GM12801 (cell line): ENCODE measurements around the gene BEGAIN.

Experiments
- TF ChIP-seq, protein P1 (sequence below): IDR thresholded peaks from one replicate; pipeline ENCODE4 v1.5.1; 2011; ENCODE audit warnings: control low read depth; ENCODE audit not compliant: insufficient read length; ENCODE audit errors: extremely low read depth

Gene BEGAIN

DNA sequence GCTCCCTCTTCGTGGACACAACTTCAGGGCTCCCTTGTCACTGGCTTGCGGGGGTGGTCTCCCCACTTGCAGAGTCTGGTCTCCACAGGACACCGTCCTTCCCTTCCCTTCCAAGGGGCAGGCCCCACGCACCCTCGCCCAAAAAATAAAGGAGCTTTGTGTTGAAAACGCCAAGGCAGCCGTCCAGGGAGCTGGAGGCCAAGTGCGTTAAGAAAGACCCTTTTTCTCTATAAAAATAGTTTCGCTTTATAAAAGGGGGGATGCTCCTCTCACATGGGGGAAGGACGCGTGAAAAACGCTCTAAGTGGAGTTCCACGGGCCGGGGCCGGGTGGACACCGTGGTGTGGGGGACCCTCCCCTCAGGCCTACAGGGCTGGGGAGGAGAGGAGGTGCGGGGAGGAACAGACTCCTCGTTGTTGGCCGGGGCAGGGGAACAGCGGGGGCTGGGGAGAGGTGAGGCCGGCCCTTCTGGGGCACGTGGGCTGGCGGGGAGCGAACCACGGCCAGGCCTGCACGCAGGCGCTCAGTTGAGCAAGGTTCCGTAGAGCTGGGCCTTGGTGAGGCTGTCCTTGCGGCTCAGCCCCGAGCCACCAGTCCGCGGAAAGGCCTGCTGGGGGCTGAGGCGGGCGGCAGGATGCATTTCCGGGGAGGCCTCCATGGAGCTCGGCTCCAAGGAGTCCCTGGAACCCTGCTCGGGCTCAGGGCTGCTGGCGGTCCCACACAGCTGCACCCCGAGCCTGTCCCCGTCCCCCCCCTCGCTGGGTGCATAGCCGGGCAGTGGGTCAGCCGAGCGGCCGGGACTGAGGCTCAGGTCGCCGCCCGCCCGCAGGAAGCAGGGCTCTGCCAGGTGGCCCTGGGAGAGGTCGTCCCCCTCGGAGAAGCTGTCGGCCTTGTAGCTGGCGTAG lies 49.5 kb downstream of the BEGAIN start:
- TF ChIP-seq, protein P1, sequence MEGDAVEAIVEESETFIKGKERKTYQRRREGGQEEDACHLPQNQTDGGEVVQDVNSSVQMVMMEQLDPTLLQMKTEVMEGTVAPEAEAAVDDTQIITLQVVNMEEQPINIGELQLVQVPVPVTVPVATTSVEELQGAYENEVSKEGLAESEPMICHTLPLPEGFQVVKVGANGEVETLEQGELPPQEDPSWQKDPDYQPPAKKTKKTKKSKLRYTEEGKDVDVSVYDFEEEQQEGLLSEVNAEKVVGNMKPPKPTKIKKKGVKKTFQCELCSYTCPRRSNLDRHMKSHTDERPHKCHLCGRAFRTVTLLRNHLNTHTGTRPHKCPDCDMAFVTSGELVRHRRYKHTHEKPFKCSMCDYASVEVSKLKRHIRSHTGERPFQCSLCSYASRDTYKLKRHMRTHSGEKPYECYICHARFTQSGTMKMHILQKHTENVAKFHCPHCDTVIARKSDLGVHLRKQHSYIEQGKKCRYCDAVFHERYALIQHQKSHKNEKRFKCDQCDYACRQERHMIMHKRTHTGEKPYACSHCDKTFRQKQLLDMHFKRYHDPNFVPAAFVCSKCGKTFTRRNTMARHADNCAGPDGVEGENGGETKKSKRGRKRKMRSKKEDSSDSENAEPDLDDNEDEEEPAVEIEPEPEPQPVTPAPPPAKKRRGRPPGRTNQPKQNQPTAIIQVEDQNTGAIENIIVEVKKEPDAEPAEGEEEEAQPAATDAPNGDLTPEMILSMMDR, result no peak

DNA sequence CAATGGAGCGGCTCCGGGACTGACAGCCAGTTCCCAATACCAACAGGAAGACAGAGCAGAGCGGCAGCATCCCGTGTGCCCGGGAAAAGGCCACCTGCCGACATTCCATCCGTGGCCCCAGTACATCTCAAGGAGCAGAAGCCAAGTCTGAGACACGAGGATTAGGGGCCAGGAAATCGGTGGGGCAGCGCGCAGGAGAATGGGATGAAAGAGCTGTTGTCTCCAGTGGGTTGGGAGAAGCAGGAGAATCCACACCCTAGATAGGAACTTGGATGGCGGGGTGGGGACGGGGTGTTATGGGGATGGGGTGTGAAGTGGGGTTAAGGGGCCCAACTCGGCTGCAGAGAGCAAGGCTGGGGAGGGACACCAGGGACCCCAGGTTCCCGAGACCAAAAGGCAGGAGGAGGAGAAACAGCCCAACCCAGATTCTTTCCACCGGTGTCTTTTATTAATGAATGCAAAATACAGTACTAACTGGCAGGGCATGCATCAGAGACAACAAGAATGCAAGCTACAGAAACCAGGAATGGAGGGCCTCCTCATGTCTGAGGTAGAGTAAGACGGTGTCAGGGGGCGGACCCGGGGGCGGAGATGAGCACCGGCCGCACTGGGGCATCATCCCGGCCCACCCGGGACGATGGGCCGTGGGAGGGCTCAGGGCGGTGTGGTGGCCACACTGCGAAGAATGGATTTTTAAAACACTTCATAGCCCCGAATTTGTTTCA lies 50.3 kb downstream of the BEGAIN start:
- TF ChIP-seq, protein P1, result no peak

DNA sequence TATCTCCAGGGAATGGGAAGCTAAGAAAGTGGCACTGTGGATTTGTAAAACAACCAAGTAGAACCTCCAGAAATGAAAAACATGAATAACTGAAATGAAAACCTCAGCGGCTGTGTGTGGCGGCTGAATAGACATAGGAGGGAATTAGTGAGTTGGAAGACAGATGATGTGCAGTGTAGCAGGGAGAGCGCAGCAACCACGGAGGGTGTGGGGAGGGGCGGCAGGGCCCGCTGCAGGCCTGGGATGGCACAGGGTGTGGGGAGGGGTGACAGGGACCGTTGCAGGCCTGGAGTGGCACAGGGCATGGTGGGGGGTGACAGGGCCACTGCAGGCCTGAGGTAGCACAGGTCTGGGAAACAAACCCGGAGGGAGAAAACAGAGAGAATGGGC lies 51.1 kb downstream of the BEGAIN start:
- TF ChIP-seq, protein P1, result no peak

DNA sequence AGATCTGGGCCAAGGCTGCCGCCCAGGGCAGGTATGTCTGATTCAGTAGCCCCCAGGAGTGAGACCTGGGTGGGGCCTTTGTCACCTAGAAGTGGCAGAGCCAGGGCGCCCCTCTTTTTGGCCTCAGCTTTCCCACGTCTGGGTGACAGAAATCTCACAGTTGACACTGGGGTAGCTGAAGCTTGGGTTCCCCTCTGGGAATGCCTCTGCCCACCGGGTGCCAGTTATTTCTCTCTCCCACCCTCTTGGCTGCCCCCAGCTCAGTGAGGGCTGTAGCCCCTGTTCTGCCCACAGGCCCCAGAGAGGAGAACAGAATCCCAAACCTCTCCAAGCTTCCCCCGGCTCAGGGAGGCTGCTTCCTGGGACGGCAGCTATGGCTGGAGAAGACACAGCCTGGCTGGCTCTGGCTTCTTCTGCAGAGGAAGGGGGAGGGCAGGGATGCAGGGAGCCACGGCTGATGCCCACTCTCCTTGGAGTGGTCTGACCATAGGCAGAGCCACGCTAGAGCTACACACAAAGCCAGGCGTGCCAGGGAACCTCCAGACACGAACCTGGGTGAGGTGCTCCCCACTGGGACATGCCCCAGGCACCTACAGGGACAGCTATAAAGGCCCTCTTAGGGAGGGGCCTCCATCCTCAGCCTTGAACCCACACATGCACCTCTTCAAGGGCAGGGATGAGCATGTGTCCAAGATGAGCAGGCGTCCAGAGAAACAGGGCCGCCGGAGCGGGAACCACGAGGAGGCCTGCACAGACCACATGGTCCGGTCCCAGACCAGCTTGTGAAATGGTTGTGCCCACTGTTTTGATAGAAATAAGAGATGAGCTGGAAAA lies 51.7 kb downstream of the BEGAIN start:
- TF ChIP-seq, protein P1, result no peak

DNA sequence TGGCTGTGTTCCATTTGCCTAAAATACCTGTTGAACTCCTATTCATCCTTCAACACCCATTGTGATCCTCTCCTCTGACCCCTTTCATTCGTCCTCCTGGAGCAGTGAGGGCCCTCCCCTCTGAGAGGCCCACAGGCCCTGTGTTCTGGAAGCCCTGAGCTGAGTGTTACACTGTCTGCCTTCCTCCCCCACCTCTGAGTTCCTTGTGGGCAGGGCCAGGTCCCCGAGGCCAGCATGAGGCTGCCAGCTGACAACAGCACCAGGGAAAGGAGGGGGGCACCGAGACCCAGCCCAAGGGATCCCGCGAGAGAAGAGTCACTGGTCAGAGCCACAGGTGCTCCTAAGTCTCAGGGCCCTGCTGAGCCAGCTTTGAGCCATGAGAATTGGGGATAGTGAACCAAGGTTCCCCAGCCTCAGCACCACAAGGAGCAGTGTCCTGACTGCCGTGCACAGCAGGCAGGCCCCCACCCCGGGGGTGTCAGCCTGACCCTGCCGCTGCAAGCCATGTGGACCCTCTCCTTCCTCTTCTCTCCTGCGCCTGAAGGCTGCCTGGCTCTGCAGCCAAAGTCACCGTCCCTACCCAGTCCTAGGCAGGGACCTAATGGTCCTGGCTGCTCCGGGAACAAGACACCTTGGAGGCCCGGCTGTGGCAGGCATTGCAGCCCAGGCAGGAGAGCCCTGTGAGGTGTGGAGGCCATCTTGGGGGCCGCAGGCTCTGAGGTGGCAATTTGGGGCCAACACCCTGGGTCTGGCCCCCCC lies 52.5 kb downstream of the BEGAIN start:
- TF ChIP-seq, protein P1, result no peak

DNA sequence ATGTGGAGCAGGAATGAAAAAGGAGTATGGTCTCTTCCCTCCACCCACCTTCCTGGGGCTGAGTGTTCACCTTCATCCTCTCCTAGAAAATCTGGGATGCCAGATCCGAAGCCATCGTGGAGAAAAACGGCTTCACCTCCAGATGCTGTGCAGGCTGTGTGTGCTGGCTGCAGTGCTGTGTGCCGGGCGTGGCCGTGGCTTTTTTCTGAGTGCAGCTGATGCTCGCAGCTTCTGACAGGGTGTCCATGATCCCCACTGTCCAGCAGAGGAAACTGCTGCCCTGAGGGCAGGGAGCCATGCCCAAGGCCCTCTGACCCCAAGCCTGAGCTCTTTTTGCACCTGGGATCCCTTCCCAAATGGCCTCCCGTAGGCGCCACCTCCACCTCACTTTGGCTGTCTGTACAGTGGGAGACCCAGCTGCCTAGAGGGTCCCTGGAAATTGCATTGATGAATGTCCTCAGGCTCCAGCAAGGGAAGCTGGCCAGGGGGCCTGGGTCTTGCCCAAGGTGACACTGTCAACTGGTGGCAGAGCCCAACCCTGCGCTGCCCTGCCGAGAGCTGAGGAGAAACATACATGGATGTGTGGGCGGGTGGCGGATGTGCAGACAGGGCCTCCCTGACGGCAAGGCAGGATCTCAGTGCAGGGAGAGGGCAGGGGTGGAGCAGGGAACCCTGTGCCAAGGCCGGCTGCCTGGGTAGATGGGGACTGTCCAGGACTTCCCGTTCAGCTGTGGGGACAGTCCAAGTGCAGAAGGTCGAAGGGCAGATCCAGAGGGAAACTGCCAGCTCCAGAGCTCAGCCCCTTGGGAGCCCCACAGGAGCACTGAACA lies 53.3 kb downstream of the BEGAIN start:
- TF ChIP-seq, protein P1, result no peak
